Endothelial cell of umbilical vein (primary cell): ENCODE measurements around the gene ANKDD1B. TPM values are rescaled to one million over a fixed set of nuclear protein-coding genes. Genes with fewer than 3 reads are reported as not detected.

Source experiments
- BruUV-seq: library from RNA; stranded (reverse); fragments of 400-500 nt; replicated peaks from 2 replicates; lab custom pipeline; 2021; lab: Mats Ljungman, UMichigan
- CTCF ChIA-PET: fragments of 300-600, 350-600 bp; sonication (Branson Sonifier 250); formaldehyde crosslinking; loops from one replicate; lab custom pipeline; 2021; ENCODE audit warnings: antibody characterized with exemption, inconsistent platforms; lab: Charles Lee
- POLR2A ChIA-PET: fragments of 300-600, 350-600 bp; sonication (Branson Sonifier 250); formaldehyde crosslinking; loops from one replicate; lab custom pipeline; 2021; ENCODE audit warnings: antibody characterized with exemption, inconsistent platforms; lab: Charles Lee
- DNase-seq: peaks from one replicate; pipeline ENCODE4 v3.0.0-alpha.2; 2011; ENCODE audit warnings: low read depth, low spot score
- FAIRE-seq: peaks from 2 replicates; lab custom pipeline; 2011; peaks lifted over from hg19 to GRCh38; lab: Jason Lieb, UNC
- H2AFZ ChIP-seq: 2 replicates; pipeline ENCODE4 v1.6.0; 2012; ENCODE audit warnings: low read depth, low read length, control low read depth, inconsistent platforms
- H3K27ac ChIP-seq: 2 replicates; pipeline ENCODE4 v1.5.1; 2011; ENCODE audit warnings: low read depth, mild to moderate bottlenecking, control low read depth, low read length, moderate library complexity; ENCODE audit not compliant: insufficient read depth
- H3K27me3 ChIP-seq, 2 experiments: 2 replicates each; pipeline versions ENCODE4 v1.6.0 to v1.6.1; 2011; ENCODE audit warnings: low read length in 2 of 2, mixed read lengths in 1 of 2; ENCODE audit not compliant: control insufficient read depth in 2 of 2, insufficient read depth in 2 of 2
- H3K36me3 ChIP-seq, 2 experiments: 2 replicates in 1 of 2; 3 replicates in 1 of 2; pipeline ENCODE4 v1.5.1; 2011; ENCODE audit warnings: low read length in 2 of 2, mild to moderate bottlenecking in 1 of 2, moderate library complexity in 1 of 2; ENCODE audit not compliant: control insufficient read depth in 2 of 2, insufficient read depth in 2 of 2; ENCODE audit errors: extremely low read depth in 1 of 2
- H3K4me1 ChIP-seq: 3 replicates; pipeline ENCODE4 v1.5.1; 2011; ENCODE audit warnings: mild to moderate bottlenecking, low read length; ENCODE audit not compliant: control insufficient read depth, insufficient read depth; ENCODE audit errors: extremely low read depth
- H3K4me2 ChIP-seq: 2 replicates; pipeline ENCODE4 v1.6.1; 2011; ENCODE audit warnings: low read length, control low read depth, mixed read lengths; ENCODE audit not compliant: insufficient read depth
- H3K4me3 ChIP-seq, 3 experiments: fragments of 200-600 bp in 1 of 3; sonication (generic), shearing (Covaris generic) in 1 of 3; replicated peaks in 1 of 3; 2 replicates each; pipeline ENCODE4 v1.5.1; 2011 to 2016; ENCODE audit warnings: control low read depth in 3 of 3, low read length in 3 of 3, mild to moderate bottlenecking in 2 of 3, inconsistent platforms in 1 of 3, low read depth in 1 of 3, moderate library complexity in 1 of 3; ENCODE audit not compliant: insufficient read depth in 1 of 3
- H3K79me2 ChIP-seq: 2 replicates; pipeline ENCODE4 v1.6.0; 2012; ENCODE audit warnings: low read length, inconsistent platforms; ENCODE audit not compliant: control insufficient read depth, insufficient read depth
- H3K9ac ChIP-seq: replicated peaks from 2 replicates; pipeline ENCODE3; 2011; ENCODE audit warnings: low read length, control low read depth; ENCODE audit not compliant: insufficient read depth; ENCODE audit errors: extremely low read depth
- H3K9me1 ChIP-seq: replicated peaks from 3 replicates; pipeline ENCODE4 v1.6.0; 2011; ENCODE audit warnings: mild to moderate bottlenecking, low read length; ENCODE audit not compliant: control insufficient read depth, insufficient read depth; ENCODE audit errors: extremely low read depth
- H3K9me3 ChIP-seq: replicated peaks from 2 replicates; pipeline ENCODE4 v1.5.1; 2012; ENCODE audit warnings: low read length, inconsistent platforms; ENCODE audit not compliant: control insufficient read depth, insufficient read depth
- H4K20me1 ChIP-seq: replicated peaks from 2 replicates; pipeline ENCODE3; 2011; ENCODE audit warnings: mild to moderate bottlenecking, low read length; ENCODE audit not compliant: control insufficient read depth, insufficient read depth; ENCODE audit errors: extremely low read depth
- CTCF ChIP-seq, 2 donors: IDR thresholded peaks; 1 replicate in 1 of 2; 2 replicates in 1 of 2; pipeline ENCODE4 v1.5.1; 2011; ENCODE audit warnings: low read length in 2 of 2, mild to moderate bottlenecking in 2 of 2, moderate library complexity in 2 of 2, control low read depth in 1 of 2, inconsistent platforms in 1 of 2, low read depth in 1 of 2; ENCODE audit not compliant: insufficient read depth in 1 of 2; ENCODE audit errors: extremely low read depth in 1 of 2
- EZH2 ChIP-seq: IDR thresholded peaks from 2 replicates; pipeline ENCODE4 v1.6.1; 2012; ENCODE audit warnings: borderline replicate concordance, low read depth, mild to moderate bottlenecking, moderate library complexity, low read length, inconsistent platforms; ENCODE audit not compliant: severe bottlenecking
- FOS ChIP-seq: IDR thresholded peaks from 2 replicates; pipeline ENCODE4 v1.6.1; 2011; ENCODE audit warnings: mild to moderate bottlenecking, low read length, moderate library complexity, borderline replicate concordance; ENCODE audit not compliant: insufficient read depth
- GATA2 ChIP-seq: IDR thresholded peaks from 2 replicates; pipeline ENCODE4 v1.7.0; 2011; ENCODE audit warnings: low read depth, mild to moderate bottlenecking, moderate library complexity, mixed read lengths, low read length; ENCODE audit not compliant: insufficient read length, insufficient read depth
- JUN ChIP-seq: IDR thresholded peaks from 2 replicates; pipeline ENCODE4 v1.6.1; 2011; ENCODE audit warnings: borderline replicate concordance, low read depth; ENCODE audit not compliant: insufficient read length, insufficient read depth
- MYC ChIP-seq: IDR thresholded peaks from one replicate; pipeline ENCODE4 v1.6.1; 2011; ENCODE audit warnings: mild to moderate bottlenecking, low read depth, low read length
- POLR2A ChIP-seq: IDR thresholded peaks from 2 replicates; pipeline ENCODE4 v1.6.1; 2012; ENCODE audit warnings: low read depth, mild to moderate bottlenecking, control low read depth, low read length
- POLR2AphosphoS5 ChIP-seq: IDR thresholded peaks from 2 replicates; pipeline ENCODE4 v1.6.1; 2012; ENCODE audit warnings: low read depth, mild to moderate bottlenecking, control low read depth, low read length, moderate library complexity; ENCODE audit not compliant: insufficient read depth
- dilution Hi-C: fragments of 300-500 bp; cut with MboI; formaldehyde crosslinking; loops from one replicate; pipeline ENCODE4 v1.15.0; 2019; ENCODE audit warnings: low sequenced_read_pairs; ENCODE audit not compliant: extremely low pct_ligation_motif_present
- intact Hi-C: fragments of 100-400 bp; cut with micrococcal nuclease; formaldehyde crosslinking; loops from one replicate; pipeline ENCODE4 v1.10.0; 2022
- polyA plus RNA-seq, 4 experiments: library from polyadenylated mRNA; depleted of rRNA in 3 of 4; stranded (reverse) in 3 of 4; unstranded in 1 of 4; fragments of >200 nt; gene quantifications; 2 replicates each; pipeline versions ENCODE4 v1.2.1 to v1.2.3, GENCODE V29; 2011 to 2012; ENCODE audit warnings: missing spikeins in 1 of 4
- total RNA-seq: library from RNA; stranded (reverse); gene quantifications from 2 replicates; pipeline ENCODE4 v1.2.3, GENCODE V29; 2021
- TF ChIP-seq, protein P1 (sequence below): IDR thresholded peaks from 2 replicates; pipeline ENCODE4 v1.6.1; 2011; ENCODE audit not compliant: insufficient read depth, insufficient read length

The ANKDD1B gene
- total and polyA plus RNA-seq, 2 donors (not counting 3 experiments of a cell fraction or from before 2014, with no cell fraction given): 0.15 to 0.71 TPM

DNA sequence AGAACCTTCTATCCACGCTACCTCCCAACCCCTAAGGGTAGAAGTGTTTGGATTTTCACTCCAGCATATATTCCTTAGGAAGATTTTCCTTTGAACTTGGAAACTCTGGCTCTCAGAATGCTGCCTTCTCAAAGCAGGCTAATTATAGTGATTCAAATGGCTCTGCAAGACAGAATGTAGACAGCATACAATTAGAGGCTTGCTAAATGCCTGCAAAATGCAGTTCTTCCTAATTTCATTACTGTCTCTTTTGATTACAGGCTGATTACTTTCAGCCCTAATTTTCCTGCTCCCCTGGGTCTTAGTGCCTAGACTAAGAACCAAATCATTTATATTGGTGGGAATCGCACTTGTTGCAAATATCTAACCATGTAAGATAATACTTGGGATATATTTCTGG, 50.8 kb downstream of the ANKDD1B start:
- BruUV-seq: no TSS peak
- no peaks in the 10 kb centered on the region for H3K36me3 ChIP-seq
- CTCF ChIA-PET: interaction anchor here (0.8 to 2.7 kb wide), 2 partner anchors 10 to 19 kb away, joined by 3 to 9 read pairs; no protein-coding TSS in a partner anchor
- no peaks in the 10 kb centered on the region for H3K27me3 ChIP-seq
- TF ChIP-seq GATA2 (no peak), CTCF (IDR thresholded peaks at IDR 0.05; ENCODE audit: extremely low read depth in 1 of 2, insufficient read depth in 1 of 2, low read depth in 1 of 2, low read length in 2 of 2) (no peak), JUN (no peak), POLR2AphosphoS5 (no peak), EZH2 (no peak), MYC (no peak), FOS (no peak), POLR2A (no peak)
- TF ChIP-seq, protein P1, sequence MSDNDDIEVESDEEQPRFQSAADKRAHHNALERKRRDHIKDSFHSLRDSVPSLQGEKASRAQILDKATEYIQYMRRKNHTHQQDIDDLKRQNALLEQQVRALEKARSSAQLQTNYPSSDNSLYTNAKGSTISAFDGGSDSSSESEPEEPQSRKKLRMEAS: no peak
- H3K27ac ChIP-seq: no peak overlapping the region
- H3K9ac ChIP-seq: no peak overlapping the region
- H4K20me1 ChIP-seq: no peaks in the 10 kb centered on the region
- dilution Hi-C loops (no loop called here), intact Hi-C loops (no loop called here)
- H3K4me1 ChIP-seq: no peaks in the 10 kb centered on the region
- no peak overlapping the region for H2AFZ ChIP-seq
- FAIRE-seq (no peak), DNase-seq (no peak)
- no peaks in the 10 kb centered on the region for H3K9me3 ChIP-seq
- H3K4me3 ChIP-seq: no peak overlapping the region
- H3K9me1 ChIP-seq: no peaks in the 10 kb centered on the region
- no peak overlapping the region for H3K4me2 ChIP-seq
- POLR2A ChIA-PET: no interaction called here
- H3K79me2 ChIP-seq: no peaks in the 10 kb centered on the region
